HCT116 (cell line): ENCODE data around the gene SRSF5. TPM values are rescaled to one million over a fixed set of nuclear protein-coding genes. Genes with fewer than 3 reads are reported as not detected.

Experiments used
- ATAC-seq: fragments of 200-7000 bp; cut with Tn5 transposase; 2 replicates; pipeline ENCODE4 v1.9.1; 2020; ENCODE audit warnings: mild to moderate bottlenecking, moderate library complexity
- BruUV-seq: library from RNA; stranded (reverse); fragments of 400-500 nt; replicated peaks from 2 replicates; lab custom pipeline; 2021; lab: Mats Ljungman, UMichigan
- CTCF ChIA-PET: fragments of 300-600 bp; sonication (Branson Sonifier 250); formaldehyde crosslinking; loops from one replicate; lab custom pipeline; 2021; ENCODE audit warnings: antibody characterized with exemption; lab: Charles Lee
- POLR2A ChIA-PET: fragments of 300-600, 350-600 bp; sonication (Branson Sonifier 250); formaldehyde crosslinking; loops from one replicate; lab custom pipeline; 2021; ENCODE audit warnings: antibody characterized with exemption; lab: Charles Lee
- RAD21 ChIA-PET, 2 experiments: fragments of 300-600 bp; sonication (Branson Sonifier 250); formaldehyde crosslinking; loops; one replicate each; lab custom pipeline; 2023; ENCODE audit warnings: low total read pairs in 2 of 2; ENCODE audit not compliant: uncharacterized antibody in 2 of 2, unreplicated experiment in 2 of 2, low non-redundant PET in 1 of 2; lab: Charles Lee
- DNase-seq: peaks from one replicate; pipeline ENCODE4 v3.0.0-alpha.2; 2010; ENCODE audit warnings: low read depth, low spot score
- H2AFZ ChIP-seq: fragments of 200-600 bp; shearing (Covaris generic), sonication (generic); 2 replicates; pipeline ENCODE4 v1.6.1; 2017; ENCODE audit warnings: low read depth, mixed run types, mixed read lengths, antibody characterized with exemption, low read length; ENCODE audit not compliant: poor library complexity, severe bottlenecking
- H3K27ac ChIP-seq: 2 replicates; pipeline ENCODE4 v1.5.1; 2012; ENCODE audit warnings: low read depth, low read length
- H3K27me3 ChIP-seq: fragments of 200-600 bp; sonication (generic); 2 replicates; pipeline ENCODE4 v1.6.1; 2016; ENCODE audit warnings: mixed run types, low read length, mixed read lengths; ENCODE audit not compliant: insufficient read depth
- H3K36me3 ChIP-seq, 2 experiments: fragments of 200-500 bp in 1 of 2; fragments of 200-600 bp in 1 of 2; sonication (Bioruptor generic) in 1 of 2; sonication (generic) in 1 of 2; 2 replicates each; pipeline versions ENCODE4 v1.5.1 to v1.6.1; 2014 to 2016; ENCODE audit warnings: low read length in 2 of 2, inconsistent platforms in 1 of 2, mixed read lengths in 1 of 2, mixed run types in 1 of 2; ENCODE audit not compliant: insufficient read depth in 2 of 2, control insufficient read depth in 1 of 2
- H3K4me1 ChIP-seq, 2 experiments: fragments of 200-600 bp in 1 of 2; sonication (generic) in 1 of 2; 2 replicates each; pipeline versions ENCODE4 v1.5.1 to v1.6.1; 2012 to 2017; ENCODE audit warnings: low read length in 2 of 2, inconsistent platforms in 1 of 2, mild to moderate bottlenecking in 1 of 2, mixed read lengths in 1 of 2, mixed run types in 1 of 2, moderate library complexity in 1 of 2; ENCODE audit not compliant: insufficient read depth in 2 of 2, control insufficient read depth in 1 of 2
- H3K4me2 ChIP-seq: fragments of 200-600 bp; sonication (generic); 2 replicates; pipeline ENCODE4 v1.6.1; 2017; ENCODE audit warnings: mixed run types, low read length, mixed read lengths
- H3K4me3 ChIP-seq, 2 experiments: fragments of 200-600 bp in 1 of 2; sonication (generic) in 1 of 2; replicated peaks in 1 of 2; 2 replicates each; pipeline ENCODE4 v1.5.1; 2011 to 2016; ENCODE audit warnings: low read length in 2 of 2, control low read depth in 1 of 2, low read depth in 1 of 2, mild to moderate bottlenecking in 1 of 2, mixed read lengths in 1 of 2, mixed run types in 1 of 2
- H3K79me2 ChIP-seq: fragments of 200-600 bp; sonication (generic); 2 replicates; pipeline ENCODE4 v1.6.1; 2017; ENCODE audit warnings: mild to moderate bottlenecking, mixed run types, low read length, moderate library complexity, mixed read lengths; ENCODE audit not compliant: insufficient read depth
- H3K9ac ChIP-seq: fragments of 200-600 bp; sonication (generic); 2 replicates; pipeline ENCODE4 v1.6.1; 2016; ENCODE audit warnings: low read length, mixed read lengths
- H3K9me2 ChIP-seq: fragments of 200-600 bp; sonication (generic), shearing (Covaris generic); 2 replicates; pipeline ENCODE4 v1.6.1; 2017; ENCODE audit warnings: mixed run types, mild to moderate bottlenecking, moderate library complexity; ENCODE audit not compliant: insufficient read depth
- H3K9me3 ChIP-seq, 2 experiments: fragments of 200-500 bp in 1 of 2; fragments of 200-600 bp in 1 of 2; sonication (Bioruptor generic) in 1 of 2; sonication (generic) in 1 of 2; 2 replicates each; pipeline ENCODE4 v1.6.1; 2014 to 2017; ENCODE audit warnings: low read length in 2 of 2, mixed read lengths in 2 of 2, inconsistent platforms in 1 of 2, low read depth in 1 of 2, mild to moderate bottlenecking in 1 of 2, mixed run types in 1 of 2, moderate library complexity in 1 of 2; ENCODE audit not compliant: control insufficient read depth in 1 of 2, insufficient read depth in 1 of 2
- H4K20me1 ChIP-seq: fragments of 200-600 bp; sonication (generic), shearing (Covaris generic); 2 replicates; pipeline ENCODE4 v1.6.1; 2017; ENCODE audit warnings: mixed run types, mild to moderate bottlenecking, moderate library complexity; ENCODE audit not compliant: insufficient read depth
- CEBPB ChIP-seq: IDR thresholded peaks from 2 replicates; pipeline ENCODE4 v1.6.1; 2012; ENCODE audit warnings: low read depth
- EZH2 ChIP-seq: fragments of 200-600 bp; sonication (generic); IDR thresholded peaks from 2 replicates; pipeline ENCODE4 v1.6.1; 2017; ENCODE audit warnings: antibody characterized with exemption, mixed run types
- ZFX ChIP-seq: fragments of 450-650 bp; IDR thresholded peaks from 2 replicates; pipeline ENCODE4 v1.6.1; 2017
- intact Hi-C: fragments of 100-400 bp; cut with micrococcal nuclease; formaldehyde crosslinking; loops from 2 replicates; pipeline ENCODE4 v1.10.0; 2022
- total RNA-seq: library from RNA; stranded (reverse); gene quantifications from one replicate; pipeline ENCODE4 v1.2.1, GENCODE V29; 2021; ENCODE audit not compliant: unreplicated experiment
- TF ChIP-seq, protein P1 (sequence below): IDR thresholded peaks from 2 replicates; pipeline ENCODE4 v1.6.1; 2012

Gene SRSF5
- total RNA-seq, 1 experiment from 2014 or later, result 258 TPM

DNA sequence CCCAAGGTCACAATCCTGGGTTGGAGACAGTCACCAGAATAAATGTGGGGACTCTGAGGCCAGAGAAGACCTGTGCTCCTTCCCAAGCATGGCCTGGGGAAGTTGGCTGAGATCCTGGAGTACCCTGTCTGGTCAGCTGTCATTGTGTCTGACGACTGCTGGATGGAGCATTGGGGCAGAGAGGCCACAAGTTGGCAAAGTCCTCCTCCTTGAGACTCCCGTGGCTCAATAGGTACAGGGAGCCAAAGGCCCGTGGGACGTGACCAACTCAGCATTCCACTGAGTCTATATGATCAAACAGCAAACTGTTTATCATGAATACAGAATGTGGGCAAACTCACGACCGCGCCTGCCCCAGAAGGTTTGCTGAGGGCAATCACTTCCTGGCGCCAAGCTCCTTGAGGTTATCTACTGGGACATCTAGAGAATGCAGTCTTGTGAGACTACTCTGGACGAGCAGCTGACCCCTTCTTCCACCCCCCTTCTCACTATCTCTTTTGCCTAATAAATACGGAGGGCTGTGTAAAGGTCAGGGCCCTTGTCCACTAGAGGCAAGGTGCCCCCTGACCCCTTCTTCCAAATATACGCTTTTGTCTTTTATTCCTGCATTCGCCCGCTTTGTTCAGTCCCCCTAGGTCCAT is 44.4 kb downstream of the SRSF5 start:
- Histone ChIP-seq H3K36me3 (no peaks in the 10 kb centered on the region), H3K4me2 (no peak overlapping the region), H3K27me3 (peaks cover 22% of the 10 kb centered on the region), H3K79me2 (no peaks in the 10 kb centered on the region), H3K9me3 (no peaks in the 10 kb centered on the region), H4K20me1 (no peaks in the 10 kb centered on the region), H2AFZ (no peak overlapping the region), H3K9me2 (no peaks in the 10 kb centered on the region), H3K27ac (no peak overlapping the region), H3K9ac (no peak overlapping the region), H3K4me1 (no peaks in the 10 kb centered on the region), H3K4me3 (no peak overlapping the region)
- TF ChIP-seq CEBPB, result no peak
- TF ChIP-seq, protein P1, sequence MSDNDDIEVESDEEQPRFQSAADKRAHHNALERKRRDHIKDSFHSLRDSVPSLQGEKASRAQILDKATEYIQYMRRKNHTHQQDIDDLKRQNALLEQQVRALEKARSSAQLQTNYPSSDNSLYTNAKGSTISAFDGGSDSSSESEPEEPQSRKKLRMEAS, result no peak
- TF ChIP-seq EZH2, result no peak
- no peak for TF ChIP-seq ZFX
- no peak for DNase-seq
- BruUV-seq, result no TSS peak
- ChIA-PET POLR2A (no interaction called here), RAD21 (interaction anchor here in 1 of 2 experiments (1.0 kb wide), 1 partner anchor 217 kb away, joined by 3 read pairs; no protein-coding TSS in a partner anchor), CTCF (interaction anchor here (1.6 kb wide), 1 partner anchor 217 kb away, joined by 3 read pairs; no protein-coding TSS in a partner anchor)
- intact Hi-C loops, result loop anchor here (10.0 kb wide), 1 partner anchor 753 kb away; no protein-coding TSS in a partner anchor
- ATAC-seq, result no peak

DNA sequence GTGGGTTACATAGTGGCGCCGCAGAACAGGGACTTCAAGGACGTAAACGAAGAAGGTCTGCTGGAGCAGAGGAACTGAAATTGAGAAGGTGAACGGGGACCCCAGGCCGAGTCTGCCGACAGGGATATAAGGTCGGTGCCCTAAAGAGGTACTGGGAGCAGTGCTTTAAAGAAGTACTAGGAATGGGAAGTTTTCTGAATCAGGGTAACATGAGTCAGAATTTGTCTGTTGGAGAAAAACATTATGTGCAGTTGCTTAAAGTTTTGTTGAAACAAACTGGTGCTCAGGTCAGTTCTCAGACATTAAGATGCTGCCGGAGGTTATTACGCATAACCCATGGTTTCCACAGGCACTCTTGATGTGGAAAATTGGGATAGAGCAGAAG is 44.9 kb downstream of the SRSF5 start:
- POLR2A ChIA-PET, result no interaction called here
- BruUV-seq, result no TSS peak
- H3K4me2 ChIP-seq, result no peak overlapping the region

More for the DNA sequence above, 44.9 kb downstream of the SRSF5 start:
- no peak for DNase-seq
- RAD21 ChIA-PET, result no interaction called here
- Histone ChIP-seq H3K36me3 (no peaks in the 10 kb centered on the region), H3K4me1 (no peaks in the 10 kb centered on the region), H3K9me2 (no peaks in the 10 kb centered on the region), H3K27ac (no peak overlapping the region), H3K27me3 (peaks cover 27% of the 10 kb centered on the region), H3K79me2 (no peaks in the 10 kb centered on the region), H3K9ac (no peak overlapping the region), H3K9me3 (no peaks in the 10 kb centered on the region), H4K20me1 (no peaks in the 10 kb centered on the region), H3K4me3 (no peak overlapping the region), H2AFZ (no peak overlapping the region)
- intact Hi-C loops, result loop anchor here (10.0 kb wide), 1 partner anchor 753 kb away; no protein-coding TSS in a partner anchor
- TF ChIP-seq CEBPB, result no peak
- ATAC-seq, result no peak
- CTCF ChIA-PET, result no interaction called here
